ENCODE results near the gene OR1I1.

The OR1I1 gene

GRCh38 chr19:15115762-15116615, 34.0 kb downstream of the OR1I1 start:
- DNase-seq (ENCODE audit: low spot score) = no peak
- Histone ChIP-seq H3K27me3 (ENCODE audit: insufficient read depth, poor library complexity, severe bottlenecking) (no peaks in the 10 kb centered on the region), H3K4me1 (ENCODE audit: insufficient read depth, poor library complexity, severe bottlenecking) (no peaks in the 10 kb centered on the region), H3K27ac (ENCODE audit: poor library complexity, severe bottlenecking) (no peak overlapping the region), H3K36me3 (ENCODE audit: low read depth) (peaks cover 96% of the 10 kb centered on the region), H3K4me3 (ENCODE audit: severe bottlenecking) (no peak overlapping the region), H3K9me3 (ENCODE audit: severe bottlenecking) (no peaks in the 10 kb centered on the region)
- no peak for ATAC-seq (ENCODE audit: low read depth)
- no peak for TF ChIP-seq CTCF (IDR thresholded peaks at IDR 0.05; ENCODE audit: poor library complexity, severe bottlenecking)

GRCh38 chr19:15116856-15117255, 34.8 kb downstream of the OR1I1 start:
- no peaks in the 10 kb centered on the region for H3K4me1 ChIP-seq (ENCODE audit: insufficient read depth, poor library complexity, severe bottlenecking)
- peaks cover 94% of the 10 kb centered on the region for H3K36me3 ChIP-seq (ENCODE audit: low read depth)
- no peaks in the 10 kb centered on the region for H3K9me3 ChIP-seq (ENCODE audit: severe bottlenecking)
- DNase-seq (ENCODE audit: low spot score) (no peak), ATAC-seq (ENCODE audit: low read depth) (no peak)
- no peak overlapping the region for H3K27ac ChIP-seq (ENCODE audit: poor library complexity, severe bottlenecking)
- TF ChIP-seq CTCF (IDR thresholded peaks at IDR 0.05; ENCODE audit: poor library complexity, severe bottlenecking) = no peak
- no peaks in the 10 kb centered on the region for H3K27me3 ChIP-seq (ENCODE audit: insufficient read depth, poor library complexity, severe bottlenecking)
- H3K4me3 ChIP-seq (ENCODE audit: severe bottlenecking) = no peak overlapping the region

- peaks cover 92% of the 10 kb centered on the region for H3K36me3 ChIP-seq (ENCODE audit: low read depth)
- no peak overlapping the region for H3K4me3 ChIP-seq (ENCODE audit: severe bottlenecking)
- no peaks in the 10 kb centered on the region for H3K9me3 ChIP-seq (ENCODE audit: severe bottlenecking)
- no peak overlapping the region for H3K27ac ChIP-seq (ENCODE audit: poor library complexity, severe bottlenecking)
- DNase-seq (ENCODE audit: low spot score) = no peak
- no peaks in the 10 kb centered on the region for H3K27me3 ChIP-seq (ENCODE audit: insufficient read depth, poor library complexity, severe bottlenecking)
- no peak for ATAC-seq (ENCODE audit: low read depth)
- TF ChIP-seq CTCF (IDR thresholded peaks at IDR 0.05; ENCODE audit: poor library complexity, severe bottlenecking) = no peak
- no peaks in the 10 kb centered on the region for H3K4me1 ChIP-seq (ENCODE audit: insufficient read depth, poor library complexity, severe bottlenecking)
These were observed 36.2 kb downstream of the OR1I1 start for GRCh38 chr19:15118248-15118647.

GRCh38 chr19:15118789-15119494, 36.9 kb downstream of the OR1I1 start:
- no peak for TF ChIP-seq CTCF (IDR thresholded peaks at IDR 0.05; ENCODE audit: poor library complexity, severe bottlenecking)
- DNase-seq (ENCODE audit: low spot score) (no peak), ATAC-seq (ENCODE audit: low read depth) (no peak)
- Histone ChIP-seq H3K4me3 (ENCODE audit: severe bottlenecking) (no peak overlapping the region), H3K9me3 (ENCODE audit: severe bottlenecking) (no peaks in the 10 kb centered on the region), H3K27me3 (ENCODE audit: insufficient read depth, poor library complexity, severe bottlenecking) (no peaks in the 10 kb centered on the region), H3K27ac (ENCODE audit: poor library complexity, severe bottlenecking) (no peak overlapping the region), H3K4me1 (ENCODE audit: insufficient read depth, poor library complexity, severe bottlenecking) (no peaks in the 10 kb centered on the region), H3K36me3 (ENCODE audit: low read depth) (peaks cover 87% of the 10 kb centered on the region)
